Measurements from ENCODE around the gene DEUP1.
A peak's percentile ranks its signal among the peaks of the same experiment; 100 is the strongest.
"Not testable (repeated sequence)": the region's sequence is repeated elsewhere in the genome, so short reads cannot be mapped to it uniquely, and the experiment has no call there.

DEUP1 gene

GRCh38 chr11:93330446-93330984 is at the start of gene DEUP1:
Gene DEUP1 (plus strand): TSS chr11:93330742. CDS start chr11:93332260, 1,518 bp downstream.
- no peak within 1 kb of the TSS for H3K27ac Mint-ChIP-seq
- peak; percentile 35 for DNase-seq
- CTCF ChIA-PET: no interaction called here
- H3K27me3 Mint-ChIP-seq: peaks cover 33% of the 10 kb centered on the region
- H3K9me3 Mint-ChIP-seq: no peaks in the 10 kb centered on the region
- peaks cover 7% of the 10 kb centered on the region for H3K4me1 Mint-ChIP-seq
- no peaks in the 10 kb centered on the region for H3K36me3 Mint-ChIP-seq
- peak within 1 kb of the TSS; percentile 52 for H3K4me3 Mint-ChIP-seq

GRCh38 chr11:93285430-93285829 is 45.1 kb upstream of the DEUP1 start:
- Mint-ChIP-seq H3K9me3 (no peaks in the 10 kb centered on the region), H3K27ac (no peak overlapping the region), H3K4me1 (no peaks in the 10 kb centered on the region), H3K36me3 (no peaks in the 10 kb centered on the region), H3K27me3 (no peaks in the 10 kb centered on the region), H3K4me3 (no peak overlapping the region)
- no peak for DNase-seq
- CTCF ChIA-PET: no interaction called here

- Mint-ChIP-seq H3K4me3 (no peak overlapping the region), H3K9me3 (no peaks in the 10 kb centered on the region), H3K36me3 (no peaks in the 10 kb centered on the region), H3K27me3 (no peaks in the 10 kb centered on the region), H3K27ac (no peak overlapping the region), H3K4me1 (no peaks in the 10 kb centered on the region)
- DNase-seq: no peak
- CTCF ChIA-PET: no interaction called here
These were observed 43.1 kb upstream of the DEUP1 start for GRCh38 chr11:93287434-93287833.

- Mint-ChIP-seq H3K27ac (no peak overlapping the region), H3K4me1 (no peaks in the 10 kb centered on the region), H3K27me3 (no peaks in the 10 kb centered on the region), H3K4me3 (no peak overlapping the region), H3K36me3 (no peaks in the 10 kb centered on the region), H3K9me3 (no peaks in the 10 kb centered on the region)
- CTCF ChIA-PET: no interaction called here
- DNase-seq: no peak
These were observed 42.5 kb upstream of the DEUP1 start for GRCh38 chr11:93288079-93288478.

GRCh38 chr11:93288767-93289166 is 41.8 kb upstream of the DEUP1 start:
- Mint-ChIP-seq H3K4me1 (no peaks in the 10 kb centered on the region), H3K27me3 (no peaks in the 10 kb centered on the region), H3K27ac (no peak overlapping the region), H3K4me3 (no peak overlapping the region), H3K9me3 (no peaks in the 10 kb centered on the region), H3K36me3 (no peaks in the 10 kb centered on the region)
- CTCF ChIA-PET: no interaction called here
- no peak for DNase-seq

GRCh38 chr11:93289782-93290463 is 40.6 kb upstream of the DEUP1 start:
- CTCF ChIA-PET: no interaction called here
- Mint-ChIP-seq H3K27me3 (no peaks in the 10 kb centered on the region), H3K4me3 (no peak overlapping the region), H3K4me1 (no peaks in the 10 kb centered on the region), H3K9me3 (no peaks in the 10 kb centered on the region), H3K27ac (no peak overlapping the region), H3K36me3 (no peaks in the 10 kb centered on the region)
- DNase-seq: no peak

- no peaks in the 10 kb centered on the region for H3K9me3 Mint-ChIP-seq
- no peak overlapping the region for H3K4me3 Mint-ChIP-seq
- no peaks in the 10 kb centered on the region for H3K36me3 Mint-ChIP-seq
- no peaks in the 10 kb centered on the region for H3K4me1 Mint-ChIP-seq
- H3K27ac Mint-ChIP-seq: no peak overlapping the region
- no peaks in the 10 kb centered on the region for H3K27me3 Mint-ChIP-seq
- CTCF ChIA-PET: no interaction called here
- no peak for DNase-seq
These were observed 39.4 kb upstream of the DEUP1 start for GRCh38 chr11:93291110-93291509.

GRCh38 chr11:93291898-93292297 is 38.6 kb upstream of the DEUP1 start:
- no peak for DNase-seq
- Mint-ChIP-seq H3K9me3 (no peaks in the 10 kb centered on the region), H3K36me3 (no peaks in the 10 kb centered on the region), H3K27ac (no peak overlapping the region), H3K27me3 (no peaks in the 10 kb centered on the region), H3K4me1 (no peaks in the 10 kb centered on the region), H3K4me3 (no peak overlapping the region)
- CTCF ChIA-PET: no interaction called here

GRCh38 chr11:93295921-93296575 is 34.5 kb upstream of the DEUP1 start:
- no peaks in the 10 kb centered on the region for H3K27me3 Mint-ChIP-seq
- no peak overlapping the region for H3K4me3 Mint-ChIP-seq
- no peaks in the 10 kb centered on the region for H3K36me3 Mint-ChIP-seq
- H3K9me3 Mint-ChIP-seq: no peaks in the 10 kb centered on the region
- DNase-seq: no peak
- no peaks in the 10 kb centered on the region for H3K4me1 Mint-ChIP-seq
- CTCF ChIA-PET: no interaction called here
- no peak overlapping the region for H3K27ac Mint-ChIP-seq

GRCh38 chr11:93303689-93304088 is 26.9 kb upstream of the DEUP1 start:
- Mint-ChIP-seq H3K4me1 (no peaks in the 10 kb centered on the region), H3K27ac (no peak overlapping the region), H3K9me3 (no peaks in the 10 kb centered on the region), H3K36me3 (no peaks in the 10 kb centered on the region), H3K4me3 (no peak overlapping the region), H3K27me3 (peaks cover 7% of the 10 kb centered on the region)
- CTCF ChIA-PET: no interaction called here
- DNase-seq: no peak

- DNase-seq, H3K27me3 Mint-ChIP-seq, H3K4me1 Mint-ChIP-seq, CTCF ChIA-PET, H3K36me3 Mint-ChIP-seq, H3K4me3 Mint-ChIP-seq, H3K27ac Mint-ChIP-seq: not testable (repeated sequence)
- peaks cover 20% of the 10 kb centered on the region for H3K9me3 Mint-ChIP-seq
These were observed 16.1 kb upstream of the DEUP1 start for GRCh38 chr11:93314399-93314798.

- H3K4me1 Mint-ChIP-seq: no peaks in the 10 kb centered on the region
- H3K27ac Mint-ChIP-seq: no peak overlapping the region
- H3K27me3 Mint-ChIP-seq: no peaks in the 10 kb centered on the region
- H3K4me3 Mint-ChIP-seq: no peak overlapping the region
- CTCF ChIA-PET: interaction anchor here (1.2 kb wide), 1 partner anchor 29 kb away, joined by 3 read pairs; no protein-coding TSS in a partner anchor
- DNase-seq: no peak
- H3K9me3 Mint-ChIP-seq: peaks cover 12% of the 10 kb centered on the region
- H3K36me3 Mint-ChIP-seq: no peaks in the 10 kb centered on the region
These were observed 11.2 kb upstream of the DEUP1 start for GRCh38 chr11:93319224-93319839.

GRCh38 chr11:93320230-93320629 is 10.3 kb upstream of the DEUP1 start:
- no peak overlapping the region for H3K4me3 Mint-ChIP-seq
- H3K27ac Mint-ChIP-seq: no peak overlapping the region
- H3K9me3 Mint-ChIP-seq: peaks cover 6% of the 10 kb centered on the region
- no peaks in the 10 kb centered on the region for H3K36me3 Mint-ChIP-seq
- H3K4me1 Mint-ChIP-seq: no peaks in the 10 kb centered on the region
- H3K27me3 Mint-ChIP-seq: no peaks in the 10 kb centered on the region
- CTCF ChIA-PET: no interaction called here
- DNase-seq: no peak

GRCh38 chr11:93322207-93322606 is 8.3 kb upstream of the DEUP1 start:
- no peaks in the 10 kb centered on the region for H3K36me3 Mint-ChIP-seq
- H3K27me3 Mint-ChIP-seq: no peaks in the 10 kb centered on the region
- H3K4me1 Mint-ChIP-seq: no peaks in the 10 kb centered on the region
- no peak overlapping the region for H3K27ac Mint-ChIP-seq
- no peak overlapping the region for H3K4me3 Mint-ChIP-seq
- DNase-seq: no peak
- CTCF ChIA-PET: no interaction called here
- no peaks in the 10 kb centered on the region for H3K9me3 Mint-ChIP-seq

GRCh38 chr11:93323747-93324146 is 6.8 kb upstream of the DEUP1 start:
- no peaks in the 10 kb centered on the region for H3K9me3 Mint-ChIP-seq
- no peak for DNase-seq
- no peak overlapping the region for H3K27ac Mint-ChIP-seq
- CTCF ChIA-PET: no interaction called here
- H3K4me3 Mint-ChIP-seq: no peak overlapping the region
- H3K36me3 Mint-ChIP-seq: no peaks in the 10 kb centered on the region
- peaks cover 8% of the 10 kb centered on the region for H3K27me3 Mint-ChIP-seq
- H3K4me1 Mint-ChIP-seq: no peaks in the 10 kb centered on the region

All from activated naive CD4-positive, alpha-beta T cell treated with anti-CD3 and anti-CD28 coated beads, Interleukin-2, amount 10 ng/mL, durations not matched to agents 7 days and 5 days (primary cell).